Naive B cell (primary cell): ENCODE results near the gene KCTD7. TPM values are rescaled to one million over a fixed set of nuclear protein-coding genes. Genes with fewer than 3 reads are reported as not detected.
"Not testable (repeated sequence)": the region's sequence is repeated elsewhere in the genome, so short reads cannot be mapped to it uniquely, and the experiment has no call there.

Experiments
- ATAC-seq, 2 donors: fragments of 150-1000 bp; cut with Tn5 transposase; 2 replicates each; pipeline ENCODE4 v1.10.0; 2021; ENCODE audit warnings: low read depth in 2 of 2, mild to moderate bottlenecking in 2 of 2, moderate library complexity in 2 of 2
- DNase-seq: peaks from one replicate; pipeline ENCODE4 v3.0.0; 2022
- H3K27ac Mint-ChIP-seq, 6 donors: one replicate each; pipeline ENCODE4 v1.8.0; 2020 to 2022; ENCODE audit warnings: mild to moderate bottlenecking in 6 of 6, mixed read lengths in 6 of 6, moderate library complexity in 5 of 6, inconsistent platforms in 2 of 6
- H3K27me3 Mint-ChIP-seq, 3 donors: one replicate each; pipeline ENCODE4 v1.8.0; 2021 to 2022; ENCODE audit warnings: mixed read lengths in 3 of 3, mild to moderate bottlenecking in 1 of 3
- H3K36me3 Mint-ChIP-seq, 2 donors: one replicate each; pipeline ENCODE4 v1.8.0; 2020 to 2022; ENCODE audit warnings: mixed read lengths in 2 of 2, inconsistent platforms in 1 of 2, mild to moderate bottlenecking in 1 of 2
- H3K4me1 Mint-ChIP-seq, 3 donors: one replicate each; pipeline ENCODE4 v1.8.0; 2020 to 2022; ENCODE audit warnings: mixed read lengths in 3 of 3, inconsistent platforms in 1 of 3, mild to moderate bottlenecking in 1 of 3, moderate library complexity in 1 of 3
- H3K4me3 Mint-ChIP-seq, 8 donors: one replicate each; pipeline ENCODE4 v1.8.0; 2020 to 2022; ENCODE audit warnings: mild to moderate bottlenecking in 8 of 8, mixed read lengths in 8 of 8, moderate library complexity in 8 of 8, inconsistent platforms in 2 of 8
- H3K9me3 Mint-ChIP-seq, 7 donors: one replicate each; pipeline ENCODE4 v1.8.0; 2020 to 2022; ENCODE audit warnings: mixed read lengths in 7 of 7, mild to moderate bottlenecking in 5 of 7, inconsistent platforms in 2 of 7, moderate library complexity in 1 of 7
- polyA plus RNA-seq, 6 donors: library from polyadenylated mRNA; unstranded; fragments of 300-500 nt; fragmentation: Illumina TruSeq; gene quantifications; one replicate each; pipeline ENCODE4 v1.2.3, GENCODE V29; 2021; ENCODE audit warnings: low read depth in 6 of 6

Gene KCTD7
- polyA plus RNA-seq, 6 donors from 2014 or later: 6.5 to 9.7 (median 8.8) TPM

- DNase-seq: no peak
- Mint-ChIP-seq H3K27ac (peak overlapping the region in 2 of 6 donors; percentile 54 to 89), H3K27me3 (no peaks in the 10 kb centered on the region), H3K9me3 (no peaks in the 10 kb centered on the region), H3K36me3 (peaks cover 17 to 24% of the 10 kb centered on the region in 2 donors), H3K4me1 (peaks cover 9 to 27% (median 24%) of the 10 kb centered on the region in 3 donors), H3K4me3 (peak overlapping the region in 1 of 8 donors; percentile 10)
- ATAC-seq: no peak
Observed at GRCh38 chr7:66643395-66643794, 14.7 kb downstream of the KCTD7 start.

GRCh38 chr7:66651026-66651425 is 22.3 kb downstream of the KCTD7 start:
- H3K36me3 Mint-ChIP-seq, ATAC-seq, DNase-seq, H3K9me3 Mint-ChIP-seq, H3K27me3 Mint-ChIP-seq, H3K27ac Mint-ChIP-seq: not testable (repeated sequence)
- peaks cover 29 to 36% (median 31%) of the 10 kb centered on the region in 3 donors for H3K4me1 Mint-ChIP-seq
- peak overlapping the region in 1 of 8 donors; percentile 75 for H3K4me3 Mint-ChIP-seq

GRCh38 chr7:66653719-66654274 is 25.1 kb downstream of the KCTD7 start:
- H3K27ac Mint-ChIP-seq: peak overlapping the region; percentile 98 to 100 (median 99)
- H3K9me3 Mint-ChIP-seq, H3K27me3 Mint-ChIP-seq, H3K36me3 Mint-ChIP-seq, DNase-seq, ATAC-seq: not testable (repeated sequence)
- H3K4me1 Mint-ChIP-seq: peaks cover 29 to 39% (median 34%) of the 10 kb centered on the region in 3 donors
- H3K4me3 Mint-ChIP-seq: peak overlapping the region; percentile 93 to 99 (median 98)

GRCh38 chr7:66654275-66655112 is 25.8 kb downstream of the KCTD7 start:
- peak; percentile 91 for ATAC-seq
- H3K27ac Mint-ChIP-seq: peak overlapping the region; percentile 98 to 100 (median 99)

GRCh38 chr7:66655113-66655806 is 26.6 kb downstream of the KCTD7 start:
- Mint-ChIP-seq H3K4me1 (peaks cover 28 to 34% (median 33%) of the 10 kb centered on the region in 3 donors), H3K27ac (peak overlapping the region; percentile 93 to 99 (median 95)), H3K4me3 (peak overlapping the region; percentile 93 to 99 (median 98))
- not testable (repeated sequence) for H3K27me3 Mint-ChIP-seq, H3K36me3 Mint-ChIP-seq, DNase-seq, ATAC-seq, H3K9me3 Mint-ChIP-seq

More at GRCh38 chr7:66654275-66655112, 25.8 kb downstream of the KCTD7 start:
- no peaks in the 10 kb centered on the region for H3K36me3 Mint-ChIP-seq
- H3K4me1 Mint-ChIP-seq: peaks cover 28 to 35% (median 34%) of the 10 kb centered on the region in 3 donors
- peak; percentile 99 for DNase-seq
- no peaks in the 10 kb centered on the region for H3K27me3 Mint-ChIP-seq
- peak overlapping the region; percentile 93 to 99 (median 98) for H3K4me3 Mint-ChIP-seq
- no peaks in the 10 kb centered on the region for H3K9me3 Mint-ChIP-seq

- not testable (repeated sequence) for DNase-seq, H3K27me3 Mint-ChIP-seq, ATAC-seq, H3K36me3 Mint-ChIP-seq, H3K9me3 Mint-ChIP-seq
- Mint-ChIP-seq H3K4me1 (peaks cover 28 to 34% (median 33%) of the 10 kb centered on the region in 3 donors), H3K27ac (peak overlapping the region in 3 of 6 donors; percentile 46 to 96 (median 54)), H3K4me3 (peak overlapping the region in 7 of 8 donors; percentile 35 to 99 (median 93))
Observed at GRCh38 chr7:66655826-66656485, 27.3 kb downstream of the KCTD7 start.

- peaks cover 0 to 5% of the 10 kb centered on the region in 2 donors for H3K36me3 Mint-ChIP-seq
- no peak for ATAC-seq
- no peak for DNase-seq
- H3K9me3 Mint-ChIP-seq: peaks cover 0 to 2% (median 0%) of the 10 kb centered on the region in 7 donors
- H3K27ac Mint-ChIP-seq: peak overlapping the region in 1 of 6 donors; percentile 5
- no peak overlapping the region for H3K4me3 Mint-ChIP-seq
- H3K4me1 Mint-ChIP-seq: peaks cover 24 to 31% (median 27%) of the 10 kb centered on the region in 3 donors
- no peaks in the 10 kb centered on the region for H3K27me3 Mint-ChIP-seq
Observed at GRCh38 chr7:66657798-66658197, 29.1 kb downstream of the KCTD7 start.

GRCh38 chr7:66662646-66663264 is 34.1 kb downstream of the KCTD7 start:
- DNase-seq (no peak), ATAC-seq (no peak)
- peaks cover 0 to 18% (median 10%) of the 10 kb centered on the region in 3 donors for H3K4me1 Mint-ChIP-seq
- no peaks in the 10 kb centered on the region for H3K27me3 Mint-ChIP-seq
- H3K9me3 Mint-ChIP-seq: peaks cover 0 to 2% (median 0%) of the 10 kb centered on the region in 7 donors
- H3K27ac Mint-ChIP-seq: peak overlapping the region in 3 of 6 donors; percentile 18 to 85 (median 56)
- H3K36me3 Mint-ChIP-seq: peaks cover 0 to 5% of the 10 kb centered on the region in 2 donors
- H3K4me3 Mint-ChIP-seq: no peak overlapping the region

- Mint-ChIP-seq H3K27me3 (no peaks in the 10 kb centered on the region), H3K27ac (no peak overlapping the region), H3K4me3 (no peak overlapping the region), H3K9me3 (peaks cover 0 to 2% (median 0%) of the 10 kb centered on the region in 7 donors), H3K4me1 (peaks cover 5 to 17% (median 10%) of the 10 kb centered on the region in 3 donors), H3K36me3 (peaks cover 0 to 5% of the 10 kb centered on the region in 2 donors)
- ATAC-seq (no peak), DNase-seq (no peak)
Observed at GRCh38 chr7:66664590-66665293, 36.1 kb downstream of the KCTD7 start.

GRCh38 chr7:66666313-66666952 is 37.8 kb downstream of the KCTD7 start:
- H3K4me1 Mint-ChIP-seq: peaks cover 5 to 21% (median 10%) of the 10 kb centered on the region in 3 donors
- ATAC-seq (no peak), DNase-seq (no peak)
- H3K27ac Mint-ChIP-seq: no peak overlapping the region
- H3K27me3 Mint-ChIP-seq: no peaks in the 10 kb centered on the region
- H3K4me3 Mint-ChIP-seq: no peak overlapping the region
- H3K36me3 Mint-ChIP-seq: peaks cover 0 to 5% of the 10 kb centered on the region in 2 donors
- peaks cover 0 to 2% (median 0%) of the 10 kb centered on the region in 7 donors for H3K9me3 Mint-ChIP-seq

GRCh38 chr7:66667023-66667728 is 38.5 kb downstream of the KCTD7 start:
- DNase-seq (no peak), ATAC-seq (no peak)
- Mint-ChIP-seq H3K27me3 (no peaks in the 10 kb centered on the region), H3K36me3 (peaks cover 0 to 5% of the 10 kb centered on the region in 2 donors), H3K27ac (no peak overlapping the region), H3K4me1 (peaks cover 5 to 21% (median 10%) of the 10 kb centered on the region in 3 donors), H3K4me3 (no peak overlapping the region), H3K9me3 (peaks cover 0 to 2% (median 0%) of the 10 kb centered on the region in 7 donors)
